Measurements from ENCODE around the gene OASL. TPM values are rescaled to one million over a fixed set of nuclear protein-coding genes. Genes with fewer than 3 reads are reported as not detected.
"Not testable (repeated sequence)": the region's sequence is repeated elsewhere in the genome, so short reads cannot be mapped to it uniquely, and the experiment has no call there.

The OASL gene, protein sequence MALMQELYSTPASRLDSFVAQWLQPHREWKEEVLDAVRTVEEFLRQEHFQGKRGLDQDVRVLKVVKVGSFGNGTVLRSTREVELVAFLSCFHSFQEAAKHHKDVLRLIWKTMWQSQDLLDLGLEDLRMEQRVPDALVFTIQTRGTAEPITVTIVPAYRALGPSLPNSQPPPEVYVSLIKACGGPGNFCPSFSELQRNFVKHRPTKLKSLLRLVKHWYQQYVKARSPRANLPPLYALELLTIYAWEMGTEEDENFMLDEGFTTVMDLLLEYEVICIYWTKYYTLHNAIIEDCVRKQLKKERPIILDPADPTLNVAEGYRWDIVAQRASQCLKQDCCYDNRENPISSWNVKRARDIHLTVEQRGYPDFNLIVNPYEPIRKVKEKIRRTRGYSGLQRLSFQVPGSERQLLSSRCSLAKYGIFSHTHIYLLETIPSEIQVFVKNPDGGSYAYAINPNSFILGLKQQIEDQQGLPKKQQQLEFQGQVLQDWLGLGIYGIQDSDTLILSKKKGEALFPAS
- total RNA-seq (0.85 TPM), polyA plus RNA-seq (1.0 TPM)

DNA sequence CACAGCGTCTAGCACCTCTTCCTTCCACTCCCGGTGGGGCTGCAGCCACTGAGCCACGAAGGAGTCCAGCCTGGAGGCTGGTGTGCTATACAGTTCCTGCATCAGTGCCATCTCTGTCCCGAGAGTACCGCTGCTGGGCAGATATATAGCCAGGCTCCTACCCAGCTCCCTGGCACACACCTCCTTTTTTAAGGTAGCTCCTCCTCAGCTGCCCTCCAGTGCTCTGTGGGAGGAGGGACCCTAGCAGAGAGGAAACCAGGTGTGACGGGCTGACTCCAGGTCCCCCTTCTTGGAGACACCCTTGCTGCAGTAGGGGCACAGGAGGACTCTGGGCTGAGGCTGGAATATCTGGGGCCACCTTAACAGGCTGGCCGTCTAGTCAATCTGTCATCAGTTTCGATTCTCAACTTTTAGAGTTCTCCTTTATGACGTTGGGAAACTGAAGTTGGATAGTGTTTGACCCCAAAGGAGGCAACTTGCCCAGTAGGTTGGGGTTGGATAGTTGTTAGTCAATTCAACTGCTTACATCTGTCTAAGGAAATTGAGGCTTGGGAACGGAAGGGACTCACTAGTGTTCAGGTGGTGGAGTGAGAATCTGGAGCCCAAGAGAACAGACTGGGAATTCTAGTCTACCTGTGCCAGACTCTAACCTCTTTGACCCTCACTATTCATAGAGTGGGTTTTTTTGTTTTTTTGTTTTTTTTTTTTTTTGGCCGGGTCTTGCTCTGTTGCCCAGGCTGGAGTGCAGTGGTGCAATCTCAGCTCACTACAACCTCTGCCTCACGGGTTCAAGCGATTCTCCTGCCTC lies at the start of gene OASL:
OASL (minus strand) TSS at position 386 of the 808 bp plus-strand sequence; CDS start at position 111, 275 bp downstream.
- no peak for DNase-seq (ENCODE audit: extremely low spot score)
- Histone ChIP-seq H3K36me3 (ENCODE audit: insufficient read depth) (no peaks in the 10 kb centered on the region), H3K4me3 (ENCODE audit: low read depth, low read length) (peak within 1 kb of the TSS; percentile 40), H3K4me1 (ENCODE audit: insufficient read depth) (no peaks in the 10 kb centered on the region), H3K27ac (ENCODE audit: low read depth) (no peak within 1 kb of the TSS)
- WGBS = 29% methylated on average over 13 of the region's 13 CpGs

DNA sequence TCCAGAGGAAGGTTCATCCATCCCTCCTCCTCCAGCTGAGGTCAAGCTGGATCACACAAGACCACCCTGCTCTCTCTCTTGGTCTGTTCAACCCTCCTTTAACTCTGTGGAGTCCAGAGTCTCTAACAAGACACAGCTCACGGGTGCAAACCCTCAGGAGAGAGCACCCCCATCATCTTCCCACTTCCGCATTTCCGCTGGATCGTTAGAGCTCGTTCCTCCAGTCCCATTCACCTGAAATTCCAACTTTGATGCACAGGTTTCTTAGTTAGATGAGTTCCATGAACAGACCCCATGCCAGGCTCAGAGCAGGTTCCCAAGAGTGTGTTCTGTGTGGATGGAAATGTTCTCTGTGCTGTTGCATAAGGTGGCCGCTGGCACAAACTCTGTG lies 49.1 kb upstream of the OASL start:
- Histone ChIP-seq H3K36me3 (ENCODE audit: insufficient read depth) (no peaks in the 10 kb centered on the region), H3K4me3 (ENCODE audit: low read depth, low read length) (no peak overlapping the region), H3K27ac (ENCODE audit: low read depth) (no peak overlapping the region), H3K4me1 (ENCODE audit: insufficient read depth) (no peaks in the 10 kb centered on the region)
- no peak for DNase-seq (ENCODE audit: extremely low spot score)
- WGBS = 94% methylated on average over 6 of the region's 6 CpGs

DNA sequence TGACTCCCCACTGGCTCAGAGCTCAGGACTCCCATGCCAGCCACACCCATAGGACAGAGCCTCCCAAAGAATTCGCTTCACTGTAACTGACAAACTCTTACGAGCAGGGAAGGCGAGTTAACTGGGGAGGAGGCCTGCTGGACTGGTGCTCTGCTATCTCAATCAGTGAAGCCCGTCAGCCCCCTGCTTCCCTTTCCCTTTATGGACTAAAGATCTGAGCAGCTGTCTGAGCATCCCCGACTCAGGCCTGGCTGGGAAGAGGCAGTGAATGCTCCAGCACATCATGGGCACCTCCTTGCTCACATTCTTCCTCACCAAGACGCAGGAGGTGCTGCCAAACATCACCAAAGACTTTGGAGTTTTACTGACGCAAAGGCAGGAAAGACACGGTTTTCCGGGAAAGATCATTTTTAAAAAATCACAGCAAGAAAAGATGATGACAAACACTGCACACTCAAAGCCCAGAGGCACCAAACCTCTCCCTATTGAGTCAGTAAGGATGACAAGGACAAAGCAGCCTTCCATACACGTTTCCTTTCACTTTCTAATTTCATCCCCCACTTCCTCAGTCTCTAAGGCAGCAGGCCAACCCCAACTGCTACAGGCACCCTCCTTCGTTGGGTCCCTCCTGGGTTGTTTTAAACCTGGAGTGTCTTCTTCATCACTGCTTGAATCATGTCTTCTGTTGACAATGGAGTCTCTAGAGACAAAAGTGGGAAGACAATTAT lies 48.6 kb upstream of the OASL start:
- WGBS = 60% methylated on average over 11 of the region's 11 CpGs

DNA sequence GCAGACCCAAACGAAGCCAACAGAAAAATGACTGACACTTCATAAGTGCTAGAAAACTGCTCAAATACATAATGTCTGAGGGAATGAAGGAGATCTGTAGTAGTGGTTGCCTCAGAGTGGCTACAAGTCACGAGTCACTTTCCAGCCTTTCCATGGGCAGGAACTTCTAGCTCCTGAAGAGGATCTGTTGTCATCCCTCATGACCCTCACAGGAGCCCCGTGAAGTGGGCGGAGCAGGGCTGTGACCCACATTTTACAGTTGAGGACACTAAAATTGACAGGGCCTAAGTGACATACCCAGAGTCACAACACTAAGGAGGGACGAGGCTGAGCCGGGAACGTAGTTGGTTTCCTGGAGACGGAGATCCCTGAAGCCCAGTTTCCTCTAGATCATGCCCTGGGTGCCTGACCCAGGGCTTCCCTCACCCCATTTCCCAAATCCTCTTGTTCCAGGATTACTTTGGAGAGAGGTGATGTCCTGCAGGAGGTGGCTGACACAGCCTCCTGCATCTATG lies 47.8 kb upstream of the OASL start:
- Histone ChIP-seq H3K36me3 (ENCODE audit: insufficient read depth) (no peaks in the 10 kb centered on the region), H3K27ac (ENCODE audit: low read depth) (no peak overlapping the region), H3K4me3 (ENCODE audit: low read depth, low read length) (no peak overlapping the region), H3K4me1 (ENCODE audit: insufficient read depth) (no peaks in the 10 kb centered on the region)
- WGBS = 89% methylated on average over 8 of the region's 8 CpGs
- DNase-seq (ENCODE audit: extremely low spot score) = no peak

More for the DNA sequence above, 48.6 kb upstream of the OASL start:
- Histone ChIP-seq H3K27ac (ENCODE audit: low read depth) (no peak overlapping the region), H3K4me3 (ENCODE audit: low read depth, low read length) (no peak overlapping the region), H3K4me1 (ENCODE audit: insufficient read depth) (no peaks in the 10 kb centered on the region), H3K36me3 (ENCODE audit: insufficient read depth) (no peaks in the 10 kb centered on the region)
- DNase-seq (ENCODE audit: extremely low spot score) = no peak

DNA sequence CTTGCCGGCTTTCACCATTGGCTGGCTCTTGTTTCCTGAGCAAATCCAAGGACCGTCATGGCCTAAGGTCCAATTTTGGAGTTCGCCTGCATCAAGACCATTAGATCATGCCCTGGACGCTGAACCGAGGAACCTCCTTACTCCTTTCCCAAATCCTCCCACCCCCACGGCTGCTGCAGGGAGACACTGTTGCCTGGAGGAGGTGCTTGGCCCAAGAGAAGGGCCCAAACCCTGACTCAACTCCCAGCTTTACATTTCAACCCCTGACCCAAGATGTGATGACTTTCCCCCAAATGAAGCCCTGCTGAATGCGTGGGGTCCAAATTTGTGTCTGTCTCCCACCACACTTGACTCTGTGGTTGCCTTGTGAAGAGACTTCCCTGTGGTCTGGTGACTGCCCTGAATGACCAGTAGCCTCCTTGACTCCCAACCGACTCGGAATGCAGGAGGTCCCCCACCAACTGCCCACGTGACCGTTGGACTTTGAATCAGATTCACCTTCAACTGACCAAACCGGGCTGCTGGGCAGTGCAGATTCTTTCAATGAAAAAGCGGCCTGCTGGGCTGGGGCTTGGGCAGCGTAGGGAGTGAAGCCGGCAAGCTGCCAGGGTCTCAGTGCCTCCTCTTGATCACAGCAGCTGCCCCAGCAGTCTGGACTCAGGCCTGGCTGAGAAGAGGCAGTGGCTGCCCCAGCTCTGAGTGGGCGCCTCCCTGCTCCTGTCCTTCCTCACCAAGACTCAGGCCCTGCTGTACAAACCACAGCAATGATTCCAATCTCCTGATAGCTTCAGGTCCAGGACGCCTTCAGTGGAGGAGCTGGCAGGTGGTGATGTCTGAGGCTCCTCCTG lies 46.7 kb upstream of the OASL start:
- DNase-seq (ENCODE audit: extremely low spot score) = no peak
- Histone ChIP-seq H3K36me3 (ENCODE audit: insufficient read depth) (no peaks in the 10 kb centered on the region), H3K4me1 (ENCODE audit: insufficient read depth) (no peaks in the 10 kb centered on the region), H3K4me3 (ENCODE audit: low read depth, low read length) (no peak overlapping the region), H3K27ac (ENCODE audit: low read depth) (no peak overlapping the region)
- WGBS = 90% methylated on average over 17 of the region's 17 CpGs

DNA sequence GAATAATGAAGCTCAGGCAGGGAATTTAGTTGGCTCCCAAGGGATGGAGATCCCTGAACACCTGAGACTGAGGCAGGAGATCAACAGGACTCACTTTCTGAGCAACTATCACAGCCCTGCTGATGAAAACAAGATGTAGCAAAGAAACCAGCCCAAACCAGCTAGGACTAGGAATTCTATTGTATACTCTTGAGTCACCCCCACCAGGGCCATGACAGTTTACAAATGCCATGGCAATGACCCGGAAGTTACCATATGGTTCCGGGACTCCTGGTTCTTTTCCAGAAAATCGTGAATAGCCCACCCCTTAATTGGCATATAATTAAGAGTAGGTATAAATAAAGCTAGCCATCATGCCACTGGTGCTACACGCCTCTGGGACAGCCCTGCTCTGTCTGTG lies 46.0 kb upstream of the OASL start:
- Histone ChIP-seq H3K4me3 (ENCODE audit: low read depth, low read length) (no peak overlapping the region), H3K36me3 (ENCODE audit: insufficient read depth) (no peaks in the 10 kb centered on the region), H3K27ac (ENCODE audit: low read depth) (no peak overlapping the region), H3K4me1 (ENCODE audit: insufficient read depth) (no peaks in the 10 kb centered on the region)
- 82% methylated on average over 4 of the region's 4 CpGs for WGBS
- no peak for DNase-seq (ENCODE audit: extremely low spot score)

DNA sequence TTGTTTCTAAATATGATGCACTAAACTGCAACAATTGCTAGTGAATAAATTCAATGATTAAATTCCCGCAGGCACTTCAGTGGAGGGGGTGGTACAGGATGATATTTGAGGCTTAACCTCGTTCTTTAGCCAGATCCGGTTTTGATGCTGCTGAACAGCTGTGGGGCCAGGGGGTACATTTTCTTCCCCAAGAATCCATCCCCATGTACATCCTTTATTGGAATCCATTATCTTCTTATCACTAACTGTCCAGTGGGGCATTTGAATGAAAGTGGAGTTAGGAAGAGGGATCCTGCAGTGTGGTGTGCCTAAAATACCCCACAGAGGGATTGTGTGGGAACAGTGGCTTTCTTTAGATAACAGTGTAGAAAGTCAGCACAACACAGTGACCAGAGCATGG lies 45.2 kb upstream of the OASL start:
- DNase-seq (ENCODE audit: extremely low spot score) = no peak
- H3K27ac ChIP-seq (ENCODE audit: low read depth) = no peak overlapping the region
- H3K4me3 ChIP-seq (ENCODE audit: low read depth, low read length) = no peak overlapping the region
- no peaks in the 10 kb centered on the region for H3K4me1 ChIP-seq (ENCODE audit: insufficient read depth)
- 52% methylated on average over 3 of the region's 3 CpGs for WGBS
- H3K36me3 ChIP-seq (ENCODE audit: insufficient read depth) = no peaks in the 10 kb centered on the region

DNA sequence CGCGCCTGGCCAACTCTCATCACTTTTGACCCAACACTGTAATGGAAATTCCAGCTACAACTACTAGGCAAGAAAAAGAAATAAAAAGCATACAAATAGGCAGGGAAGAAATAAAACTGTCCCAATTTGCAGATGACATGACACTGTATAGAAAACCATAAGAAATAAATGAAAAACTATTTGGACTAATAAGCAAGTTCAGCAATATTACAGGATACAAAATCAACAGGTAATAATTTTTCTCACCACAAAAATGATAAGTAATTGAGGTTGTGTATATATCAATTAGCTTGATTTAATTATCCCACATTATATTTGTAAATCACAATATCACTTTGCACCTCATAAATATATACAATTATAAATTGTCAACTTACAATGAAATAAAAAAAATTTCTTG lies 41.9 kb upstream of the OASL start:
- DNase-seq (ENCODE audit: extremely low spot score) = no peak
- H3K4me1 ChIP-seq (ENCODE audit: insufficient read depth) = no peaks in the 10 kb centered on the region
- 95% methylated on average over 2 of the region's 2 CpGs for WGBS
- H3K27ac ChIP-seq (ENCODE audit: low read depth) = no peak overlapping the region
- no peak overlapping the region for H3K4me3 ChIP-seq (ENCODE audit: low read depth, low read length)
- no peaks in the 10 kb centered on the region for H3K36me3 ChIP-seq (ENCODE audit: insufficient read depth)

DNA sequence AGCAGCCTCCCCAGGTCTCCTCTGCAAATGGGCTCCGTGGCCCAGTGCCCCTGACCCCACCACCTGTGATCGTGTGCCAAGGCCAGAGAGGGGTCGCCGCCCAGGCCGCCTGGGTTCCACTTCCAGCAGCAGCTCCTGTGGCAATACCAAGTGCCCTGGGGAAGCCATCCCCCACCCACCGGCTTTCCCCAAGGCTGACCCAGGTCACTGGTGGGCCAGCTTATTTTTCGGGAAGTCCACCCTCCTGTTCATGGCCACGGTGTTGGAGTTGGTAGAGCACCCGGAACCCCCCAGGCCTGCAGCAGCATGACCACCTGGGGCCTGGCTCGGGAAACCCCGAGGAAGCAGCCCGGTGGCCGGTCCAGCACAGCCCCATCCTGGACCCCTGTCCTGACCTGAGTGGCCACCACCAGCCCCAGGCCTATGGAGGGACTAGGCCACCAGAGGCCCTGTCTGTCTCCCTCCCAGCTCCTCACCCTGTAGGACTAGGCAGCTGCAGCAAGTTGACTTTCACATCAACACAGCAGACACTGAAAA lies 40.8 kb upstream of the OASL start:
- Histone ChIP-seq H3K4me3 (ENCODE audit: low read depth, low read length) (no peak overlapping the region), H3K27ac (ENCODE audit: low read depth) (no peak overlapping the region), H3K36me3 (ENCODE audit: insufficient read depth) (no peaks in the 10 kb centered on the region), H3K4me1 (ENCODE audit: insufficient read depth) (no peaks in the 10 kb centered on the region)
- no peak for DNase-seq (ENCODE audit: extremely low spot score)
- 94% methylated on average over 13 of the region's 13 CpGs for WGBS

DNA sequence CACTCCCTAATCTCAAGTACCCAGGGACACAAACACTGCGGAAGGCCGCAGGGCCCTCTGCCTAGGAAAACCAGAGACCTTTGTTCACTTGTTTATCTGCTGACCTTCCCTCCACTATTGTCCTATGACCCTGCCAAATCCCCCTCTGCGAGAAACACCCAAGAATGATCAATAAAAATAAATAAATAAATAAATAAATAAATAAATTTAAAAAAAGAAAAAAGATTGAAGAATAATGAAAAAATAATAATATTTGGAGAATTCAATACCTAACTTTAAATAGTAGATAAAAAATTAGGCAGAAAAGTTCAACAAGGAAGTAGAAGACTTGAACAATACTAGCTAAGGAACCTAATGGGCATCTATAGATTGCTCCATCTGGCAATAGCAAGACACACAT lies 38.4 kb upstream of the OASL start:
- not testable (repeated sequence) for H3K36me3 ChIP-seq (ENCODE audit: insufficient read depth); H3K4me3 ChIP-seq (ENCODE audit: low read depth, low read length); H3K4me1 ChIP-seq (ENCODE audit: insufficient read depth); H3K27ac ChIP-seq (ENCODE audit: low read depth); DNase-seq (ENCODE audit: extremely low spot score)
- WGBS = 76% methylated on average over 1 of the region's 3 CpGs

DNA sequence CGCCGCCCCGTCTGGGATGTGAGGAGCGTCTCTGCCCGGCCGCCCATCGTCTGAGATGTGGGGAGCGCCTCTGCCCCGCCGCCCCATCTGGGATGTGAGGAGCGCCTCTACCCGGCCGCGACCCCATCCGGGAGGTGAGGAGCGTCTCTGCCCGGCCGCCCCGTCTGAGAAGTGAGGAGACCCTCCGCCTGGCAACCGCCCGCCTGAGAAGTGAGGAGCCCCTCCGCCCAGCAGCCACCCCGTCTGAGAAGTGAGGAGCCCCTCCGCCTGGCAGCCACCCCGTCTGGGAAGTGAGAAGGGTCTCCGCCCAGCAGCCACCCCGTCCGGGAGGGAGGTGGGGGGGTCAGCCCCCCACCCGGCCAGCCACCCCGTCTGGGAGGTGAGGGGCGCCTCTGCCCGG lies 36.9 kb upstream of the OASL start:
- not testable (repeated sequence) for DNase-seq (ENCODE audit: extremely low spot score); H3K4me1 ChIP-seq (ENCODE audit: insufficient read depth); H3K4me3 ChIP-seq (ENCODE audit: low read depth, low read length); H3K27ac ChIP-seq (ENCODE audit: low read depth); H3K36me3 ChIP-seq (ENCODE audit: insufficient read depth)
- WGBS = 94% methylated on average over 31 of the region's 33 CpGs

DNA sequence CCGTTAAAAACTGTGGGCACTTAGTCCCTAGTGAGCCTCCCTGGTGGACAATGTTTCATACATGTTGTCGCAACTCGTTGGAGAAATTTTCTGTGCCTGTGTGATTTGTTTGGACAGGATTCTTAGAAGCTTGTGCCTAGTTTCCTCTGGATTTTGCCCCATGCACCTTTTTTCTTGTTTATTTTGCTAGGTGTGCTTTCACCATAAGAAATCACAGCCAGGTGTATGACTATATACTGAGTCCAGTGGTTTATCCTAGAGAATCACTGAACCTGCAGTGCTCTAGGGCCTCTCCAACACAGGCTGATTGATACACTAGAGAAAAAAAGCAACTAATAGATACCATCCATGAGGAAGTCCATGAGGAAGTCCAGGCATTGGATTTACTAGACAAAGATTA lies 33.1 kb upstream of the OASL start:
- Histone ChIP-seq H3K4me1 (ENCODE audit: insufficient read depth) (no peaks in the 10 kb centered on the region), H3K27ac (ENCODE audit: low read depth) (no peak overlapping the region), H3K4me3 (ENCODE audit: low read depth, low read length) (no peak overlapping the region), H3K36me3 (ENCODE audit: insufficient read depth) (no peaks in the 10 kb centered on the region)
- WGBS = 92% methylated on average over 3 of the region's 3 CpGs
- no peak for DNase-seq (ENCODE audit: extremely low spot score)

All from urinary bladder (tissue), 4 donors.